CD4-positive, alpha-beta T cell treated with Interleukin-15 for 4 hours (primary cell): ENCODE results near the gene NTN4.
"Not testable (repeated sequence)": the region's sequence is repeated elsewhere in the genome, so short reads cannot be mapped to it uniquely, and the experiment has no call there.

Experiments
- DNase-seq: peaks from one replicate; pipeline ENCODE4 v3.0.0-alpha.2; 2020; ENCODE audit warnings: low spot score

Gene NTN4

GRCh38 chr12:95622879-95623278 lies 167.7 kb downstream of the NTN4 start:
- no peak for DNase-seq

- DNase-seq, result no peak
These were observed 168.8 kb downstream of the NTN4 start for GRCh38 chr12:95621725-95622124.

GRCh38 chr12:95620171-95620570 lies 170.4 kb downstream of the NTN4 start:
- DNase-seq, result no peak

GRCh38 chr12:95616470-95616869 lies 174.1 kb downstream of the NTN4 start:
- DNase-seq, result not testable (repeated sequence)

- no peak for DNase-seq
These were observed 174.8 kb downstream of the NTN4 start for GRCh38 chr12:95615749-95616148.

GRCh38 chr12:95614390-95614982 lies 176.1 kb downstream of the NTN4 start:
- DNase-seq, result no peak

- DNase-seq, result no peak
These were observed 177.5 kb downstream of the NTN4 start for GRCh38 chr12:95613021-95613420.

GRCh38 chr12:95611676-95612309 lies 178.8 kb downstream of the NTN4 start:
- DNase-seq, result no peak

- no peak for DNase-seq
These were observed 182.1 kb downstream of the NTN4 start for GRCh38 chr12:95608252-95609033.
